GM21390 (cell line): ENCODE results near the gene PRR35.

Experiments
- ATAC-seq: cut with Tn5 transposase; IDR thresholded peaks from one replicate; pipeline ENCODE4 v1.9.1; 2021; ENCODE audit not compliant: unreplicated experiment

PRR35 gene

GRCh38 chr16:527015-527903, 32.9 kb upstream of the PRR35 start, which contains the start of gene CAPN15:
Gene CAPN15 (plus strand): TSS chr16:527712. CDS start chr16:546839, 19,127 bp downstream.
- ATAC-seq = peak; percentile 61

DNA sequence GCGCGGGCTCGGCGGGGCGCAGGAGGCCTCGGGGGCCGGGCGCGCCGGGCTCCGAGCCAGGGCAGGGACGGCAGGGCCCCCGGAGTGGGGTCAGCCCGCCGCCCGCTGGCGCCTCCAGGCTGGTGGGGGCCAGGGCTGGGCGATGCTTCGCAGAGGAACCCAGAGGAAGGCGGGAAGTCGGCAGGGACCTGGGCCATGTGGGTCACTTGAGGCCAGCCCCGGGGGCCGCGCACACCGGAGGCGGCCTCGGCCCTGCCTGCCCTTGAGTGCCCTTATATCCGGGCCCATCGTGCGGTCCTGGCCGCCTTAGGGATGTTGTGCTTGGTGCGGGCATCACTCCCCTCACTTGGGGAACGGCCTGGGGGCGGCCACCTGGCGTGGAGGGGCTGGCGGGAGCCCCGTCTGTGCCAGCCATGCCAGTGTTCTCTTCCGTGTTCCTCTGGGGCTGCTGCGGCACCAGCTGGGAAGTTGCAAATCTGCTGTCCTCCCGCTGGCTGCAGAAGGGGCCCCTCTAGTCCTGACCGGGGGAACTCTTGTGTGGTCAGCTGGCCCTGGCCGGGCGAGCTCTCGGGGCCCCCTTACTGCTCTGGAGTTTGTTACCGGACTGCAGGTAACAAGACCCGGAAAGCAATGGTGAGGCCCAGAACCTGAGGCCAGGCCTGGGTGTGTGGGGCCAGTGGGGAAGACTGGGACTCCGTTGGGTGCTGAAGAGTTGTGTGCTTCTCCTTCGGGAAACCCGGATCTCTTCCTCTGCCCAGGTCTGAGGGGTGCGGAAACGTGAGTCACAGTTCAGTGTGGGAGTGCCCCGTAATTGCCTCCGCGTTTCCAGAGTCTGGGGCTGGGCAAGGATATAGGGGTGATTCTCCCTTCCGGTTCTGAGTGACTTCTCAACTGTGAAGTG, 31.8 kb upstream of the PRR35 start:
- peak; percentile 7 for ATAC-seq

DNA sequence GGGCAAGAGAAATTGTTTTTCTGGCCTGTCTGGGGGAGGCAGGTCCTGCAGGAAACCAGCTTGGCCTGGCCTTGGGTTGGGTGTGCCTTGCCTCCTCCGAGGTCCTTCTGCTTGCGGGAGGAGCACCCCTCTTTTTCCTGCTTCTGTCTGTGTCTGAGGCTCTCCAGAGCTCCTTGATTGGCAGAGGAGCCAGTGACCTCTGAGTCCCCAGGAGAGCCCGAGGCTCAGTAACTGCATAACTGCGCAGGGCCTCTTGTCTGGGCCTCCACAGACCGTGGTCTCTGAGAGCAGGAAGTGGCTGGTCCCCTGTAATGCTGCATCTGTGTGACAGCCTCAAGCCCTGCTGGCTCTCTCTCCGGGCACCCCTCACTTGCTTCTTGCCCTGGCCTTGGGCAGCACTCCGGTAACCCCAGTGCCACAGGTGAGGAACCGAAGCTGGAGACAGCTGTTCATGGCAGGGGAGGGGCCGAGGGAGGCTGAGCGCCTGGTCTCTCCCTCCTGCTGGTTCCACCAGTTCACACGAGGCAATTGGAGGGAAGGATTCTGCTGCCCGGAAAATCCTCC, 31.1 kb upstream of the PRR35 start:
- no peak for ATAC-seq

DNA sequence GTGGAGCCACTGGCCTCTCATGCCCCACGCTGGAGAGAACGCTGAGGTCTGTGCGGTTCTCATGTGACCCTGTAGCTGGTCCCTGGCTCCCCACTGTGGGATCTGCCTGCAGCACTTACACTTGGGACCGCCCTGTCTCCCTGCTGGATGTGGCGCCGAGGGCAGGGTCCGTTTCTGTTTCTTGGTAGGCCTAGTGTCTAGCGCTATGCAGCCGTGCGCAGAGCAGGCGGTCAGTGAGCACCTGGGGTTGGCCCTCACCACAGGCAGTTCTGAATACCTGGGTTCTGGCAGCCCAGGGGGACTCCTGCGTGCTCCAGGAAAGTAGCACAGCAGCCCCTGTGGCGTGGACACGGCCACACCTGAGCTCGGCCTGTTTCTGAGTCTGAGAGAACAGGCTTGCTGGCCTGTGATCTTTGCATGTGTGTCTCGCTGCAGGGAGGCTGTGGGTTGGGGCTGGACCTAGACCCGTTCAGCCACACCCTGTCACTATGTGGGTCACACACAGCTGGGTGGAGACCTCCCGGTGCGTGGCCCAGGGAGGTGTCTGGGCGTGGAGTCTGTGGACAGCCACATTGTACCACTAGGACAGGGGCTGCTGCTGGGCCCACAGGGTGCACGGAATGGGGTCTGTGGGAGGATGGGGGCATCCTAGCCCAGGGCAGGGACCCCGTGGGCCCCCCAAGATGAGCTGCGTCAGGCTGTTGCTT, 29.9 kb upstream of the PRR35 start:
- ATAC-seq = no peak

GRCh38 chr16:531494-532125, 28.6 kb upstream of the PRR35 start:
- ATAC-seq = no peak

- no peak for ATAC-seq
These were observed 26.6 kb upstream of the PRR35 start for GRCh38 chr16:533391-534123.

GRCh38 chr16:534135-534534, 26.1 kb upstream of the PRR35 start:
- no peak for ATAC-seq

DNA sequence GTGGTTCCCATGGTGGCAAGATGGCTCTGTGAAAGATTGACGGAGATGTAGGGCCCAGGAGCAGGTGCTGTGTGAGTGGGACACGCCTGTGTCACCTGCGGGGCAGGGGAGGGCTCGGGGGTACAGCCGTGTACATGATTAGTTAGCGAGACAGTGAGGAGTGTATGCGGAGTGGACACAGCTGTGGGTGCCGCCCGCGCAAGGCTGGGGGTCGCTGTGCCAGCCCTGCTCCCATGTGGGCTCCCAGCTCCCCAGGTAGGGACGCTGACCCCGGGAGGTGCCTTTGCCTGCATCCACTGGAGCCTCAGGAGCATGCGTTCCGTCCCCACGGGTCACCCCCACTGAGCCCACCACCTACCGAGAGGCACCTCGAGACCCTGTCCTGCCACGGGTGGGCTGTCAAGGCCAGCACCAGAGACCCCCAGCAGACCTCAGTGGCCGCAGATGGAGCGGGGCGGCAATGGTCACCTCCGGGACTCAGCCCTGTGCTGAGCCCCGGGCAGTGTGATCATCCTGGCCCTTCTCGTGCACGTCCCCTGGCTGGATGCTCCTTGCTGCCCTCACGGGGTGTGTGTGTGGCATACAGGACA, 25.2 kb upstream of the PRR35 start:
- ATAC-seq = no peak

- no peak for ATAC-seq
These were observed 24.5 kb upstream of the PRR35 start for GRCh38 chr16:535446-536405.

GRCh38 chr16:536746-537145, 23.4 kb upstream of the PRR35 start:
- ATAC-seq = no peak

DNA sequence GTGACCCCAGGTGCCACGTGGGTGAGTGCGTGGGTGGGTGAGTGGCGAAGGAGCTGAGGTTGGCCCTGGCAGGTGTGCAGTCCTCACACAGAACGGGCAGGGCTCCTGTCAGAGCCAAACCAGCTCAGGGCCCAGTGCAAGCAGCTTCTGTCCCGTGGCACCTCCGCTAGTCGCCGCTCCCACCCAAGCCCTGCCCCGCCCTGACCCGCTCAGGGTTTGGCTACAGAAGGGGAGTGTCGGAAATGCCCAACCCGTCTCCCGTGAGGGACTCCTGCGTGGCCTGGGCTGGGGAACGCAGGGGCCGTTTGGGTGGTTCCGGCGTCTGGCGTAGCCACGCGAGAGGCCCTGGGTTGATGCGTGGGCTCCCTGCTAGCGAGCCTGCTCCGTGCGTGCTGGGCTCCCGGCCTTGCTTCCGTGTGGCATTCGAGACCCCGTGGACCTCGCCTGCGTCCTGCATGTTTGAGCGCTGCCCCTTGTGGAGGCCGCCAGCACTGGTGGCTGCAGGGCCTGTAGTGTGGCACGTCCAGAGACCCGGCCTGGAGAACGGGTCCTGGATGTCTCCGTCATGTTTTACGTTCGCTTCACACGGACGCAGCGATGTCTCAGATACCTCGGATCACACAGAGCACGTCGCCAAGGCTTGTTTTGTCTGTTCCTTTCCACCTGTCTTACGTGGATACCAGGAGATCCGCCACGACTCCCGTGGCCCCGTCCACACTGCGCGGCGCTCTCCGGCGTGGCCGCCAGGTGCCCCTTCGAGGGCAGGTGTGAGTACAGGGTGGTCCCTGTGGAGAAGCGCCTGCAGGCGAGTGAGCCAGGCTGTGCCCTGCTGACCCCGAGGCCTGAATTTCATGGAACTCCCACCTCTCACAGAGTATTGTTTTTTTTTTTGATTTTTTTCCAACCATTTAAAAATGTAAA, 22.5 kb upstream of the PRR35 start:
- no peak for ATAC-seq

DNA sequence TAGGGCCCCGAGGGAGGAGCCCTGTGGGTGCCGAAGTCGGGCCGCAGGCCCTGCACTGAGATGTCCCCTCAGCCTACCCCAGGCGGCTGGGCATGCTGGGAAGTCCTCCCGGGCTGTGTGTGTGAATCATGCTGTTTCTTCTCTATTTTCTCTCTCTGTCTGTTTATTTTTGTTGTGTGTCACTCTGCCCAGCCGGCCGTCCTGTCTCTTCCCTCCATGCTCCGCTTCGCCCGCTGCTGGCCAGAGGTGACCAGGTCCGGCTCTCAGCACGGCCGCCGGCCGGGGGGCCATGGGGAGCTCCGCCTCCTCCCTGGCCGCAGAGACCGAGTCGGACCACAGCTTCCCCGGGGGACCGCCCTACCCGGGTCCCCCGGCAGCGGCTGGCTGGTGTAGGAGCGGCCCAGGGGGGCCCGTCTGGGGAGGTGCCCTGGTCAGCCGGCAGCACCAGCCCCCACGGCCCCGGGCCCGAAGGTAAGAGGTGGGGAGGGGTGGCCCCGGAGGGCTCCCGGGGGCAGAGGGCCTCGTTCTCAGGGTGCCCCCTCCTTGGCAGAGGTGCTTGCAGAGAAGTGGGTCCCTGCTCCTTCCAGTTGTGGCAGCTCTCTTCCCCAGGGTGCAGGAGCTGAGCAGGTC, 20.2 kb upstream of the PRR35 start:
- ATAC-seq = no peak

- no peak for ATAC-seq
These were observed 19.4 kb upstream of the PRR35 start for GRCh38 chr16:540645-541340.

GRCh38 chr16:543301-544164, 16.7 kb upstream of the PRR35 start:
- no peak for ATAC-seq

- ATAC-seq = no peak
These were observed 15.7 kb upstream of the PRR35 start for GRCh38 chr16:544517-544916.
